Lower lobe of right lung (tissue), 2 donors: Measurements from ENCODE around the gene C21orf58. TPM values are rescaled to one million over a fixed set of nuclear protein-coding genes. Genes with fewer than 3 reads are reported as not detected.

Experiments
- ATAC-seq, 2 donors: fragments of 200-7000 bp; cut with Tn5 transposase; one replicate each; pipeline ENCODE4 v1.9.1; 2020 to 2022; ENCODE audit warnings: mild to moderate bottlenecking in 2 of 2, moderate library complexity in 2 of 2
- DNase-seq: peaks from one replicate; pipeline ENCODE4 v3.0.0-alpha.2; 2020
- H3K27ac ChIP-seq: fragments of 200-600 bp; one replicate; pipeline ENCODE4 v1.8.0; 2022
- H3K27me3 ChIP-seq: fragments of 200-600 bp; one replicate; pipeline ENCODE4 v1.8.0; 2022; ENCODE audit warnings: low read depth
- H3K36me3 ChIP-seq: fragments of 200-600 bp; one replicate; pipeline ENCODE4 v1.8.0; 2022; ENCODE audit warnings: mild to moderate bottlenecking
- H3K4me1 ChIP-seq: fragments of 200-600 bp; one replicate; pipeline ENCODE4 v1.8.0; 2022
- H3K4me3 ChIP-seq: fragments of 200-600 bp; one replicate; pipeline ENCODE4 v1.8.0; 2022; ENCODE audit warnings: mild to moderate bottlenecking
- H3K9me3 ChIP-seq: fragments of 200-600 bp; one replicate; pipeline ENCODE4 v1.8.0; 2022
- intact Hi-C: fragments of 100-400 bp; cut with DNase I; formaldehyde crosslinking; loops from one replicate; pipeline ENCODE4 v1.11.0; 2022
- total RNA-seq: library from RNA; stranded (reverse); fragmentation: NEBNext Ultra II Directional; extraction: Animal tissue kit (Norgen Biotek cat#: 25700); gene quantifications from one replicate; pipeline ENCODE4 v1.2.1, GENCODE V29; 2021
- TF ChIP-seq, protein P1 (sequence below): fragments of 200-600 bp; IDR thresholded peaks from one replicate; pipeline ENCODE4 v1.8.0; 2022; ENCODE audit warnings: antibody characterized with exemption, mild to moderate bottlenecking
- donor health status: DM: no; HTN: yes; CAD: no; lungs with severe emphysema.

Gene C21orf58
- total RNA-seq, 1 donor from 2014 or later, result 9.5 TPM

DNA sequence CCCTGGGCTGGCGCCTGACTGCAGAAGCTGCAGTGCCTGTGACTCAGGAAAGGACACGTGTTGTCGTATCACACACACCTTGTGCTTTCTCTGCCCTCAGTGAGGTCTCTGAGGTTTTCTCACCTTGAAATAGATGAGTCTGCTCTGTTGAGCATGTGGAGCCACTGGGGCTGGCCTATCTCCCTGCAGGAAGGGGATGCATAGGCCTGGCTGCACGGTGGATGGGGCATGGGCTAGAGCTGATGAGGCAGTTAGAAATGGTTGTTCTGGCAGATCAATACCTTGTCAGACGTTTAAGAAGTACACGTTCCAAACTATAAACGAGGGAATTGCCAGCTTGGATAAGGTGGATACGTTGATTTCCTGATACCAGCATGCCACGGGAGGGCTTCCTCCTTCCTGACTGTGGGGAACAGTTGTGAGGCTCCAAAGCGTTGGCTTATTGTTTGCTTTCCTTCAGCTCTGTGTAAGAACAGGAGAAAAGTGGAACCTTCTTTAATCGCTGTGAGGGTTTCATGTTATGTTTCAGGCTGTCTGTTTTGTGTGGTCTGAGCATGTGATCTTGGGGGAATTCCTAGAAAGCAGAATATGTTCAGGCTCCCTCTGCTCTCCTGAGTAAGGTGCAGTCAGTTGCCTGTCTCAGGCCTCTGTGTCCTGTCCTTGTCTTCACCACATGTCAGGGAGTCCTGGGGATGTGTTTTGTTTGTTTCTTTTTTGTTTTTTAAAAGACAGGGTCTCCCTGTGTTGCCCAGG lies 45.0 kb upstream of the C21orf58 start:
- Histone ChIP-seq H3K4me3 (no peak overlapping the region), H3K4me1 (peaks cover 15% of the 10 kb centered on the region), H3K27ac (no peak overlapping the region), H3K36me3 (peaks cover 40% of the 10 kb centered on the region), H3K27me3 (no peaks in the 10 kb centered on the region), H3K9me3 (no peaks in the 10 kb centered on the region)
- peak; percentile 29 to 31 for ATAC-seq
- intact Hi-C loops, result no loop called here
- no peak for DNase-seq
- TF ChIP-seq, protein P1, sequence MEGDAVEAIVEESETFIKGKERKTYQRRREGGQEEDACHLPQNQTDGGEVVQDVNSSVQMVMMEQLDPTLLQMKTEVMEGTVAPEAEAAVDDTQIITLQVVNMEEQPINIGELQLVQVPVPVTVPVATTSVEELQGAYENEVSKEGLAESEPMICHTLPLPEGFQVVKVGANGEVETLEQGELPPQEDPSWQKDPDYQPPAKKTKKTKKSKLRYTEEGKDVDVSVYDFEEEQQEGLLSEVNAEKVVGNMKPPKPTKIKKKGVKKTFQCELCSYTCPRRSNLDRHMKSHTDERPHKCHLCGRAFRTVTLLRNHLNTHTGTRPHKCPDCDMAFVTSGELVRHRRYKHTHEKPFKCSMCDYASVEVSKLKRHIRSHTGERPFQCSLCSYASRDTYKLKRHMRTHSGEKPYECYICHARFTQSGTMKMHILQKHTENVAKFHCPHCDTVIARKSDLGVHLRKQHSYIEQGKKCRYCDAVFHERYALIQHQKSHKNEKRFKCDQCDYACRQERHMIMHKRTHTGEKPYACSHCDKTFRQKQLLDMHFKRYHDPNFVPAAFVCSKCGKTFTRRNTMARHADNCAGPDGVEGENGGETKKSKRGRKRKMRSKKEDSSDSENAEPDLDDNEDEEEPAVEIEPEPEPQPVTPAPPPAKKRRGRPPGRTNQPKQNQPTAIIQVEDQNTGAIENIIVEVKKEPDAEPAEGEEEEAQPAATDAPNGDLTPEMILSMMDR, result no peak

DNA sequence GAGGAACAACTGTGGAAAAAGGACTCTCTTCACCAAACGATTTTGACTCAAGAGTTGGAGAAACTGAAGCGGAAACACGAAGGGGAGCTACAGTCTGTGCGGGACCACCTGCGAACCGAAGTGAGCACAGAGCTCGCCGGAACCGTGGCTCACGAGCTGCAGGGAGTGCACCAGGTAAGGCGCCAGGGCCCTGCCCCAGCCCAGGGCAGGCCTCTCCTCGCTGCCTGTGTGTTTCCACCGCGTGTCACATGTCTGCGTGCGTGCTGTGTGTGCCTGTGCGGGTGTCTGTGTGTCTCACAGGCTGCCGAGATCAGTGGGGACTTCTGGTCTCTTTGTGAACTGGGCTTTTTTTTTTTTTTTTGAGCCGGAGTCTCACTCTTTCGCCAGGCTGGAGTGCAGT lies 43.3 kb upstream of the C21orf58 start:
- no peak overlapping the region for H3K4me3 ChIP-seq
- H3K4me1 ChIP-seq, result peaks cover 15% of the 10 kb centered on the region
- TF ChIP-seq, protein P1, result no peak
- no peaks in the 10 kb centered on the region for H3K9me3 ChIP-seq
- peaks cover 56% of the 10 kb centered on the region for H3K36me3 ChIP-seq
- H3K27ac ChIP-seq, result no peak overlapping the region
- intact Hi-C loops, result no loop called here
- H3K27me3 ChIP-seq, result no peaks in the 10 kb centered on the region
- ATAC-seq (no peak), DNase-seq (no peak)

DNA sequence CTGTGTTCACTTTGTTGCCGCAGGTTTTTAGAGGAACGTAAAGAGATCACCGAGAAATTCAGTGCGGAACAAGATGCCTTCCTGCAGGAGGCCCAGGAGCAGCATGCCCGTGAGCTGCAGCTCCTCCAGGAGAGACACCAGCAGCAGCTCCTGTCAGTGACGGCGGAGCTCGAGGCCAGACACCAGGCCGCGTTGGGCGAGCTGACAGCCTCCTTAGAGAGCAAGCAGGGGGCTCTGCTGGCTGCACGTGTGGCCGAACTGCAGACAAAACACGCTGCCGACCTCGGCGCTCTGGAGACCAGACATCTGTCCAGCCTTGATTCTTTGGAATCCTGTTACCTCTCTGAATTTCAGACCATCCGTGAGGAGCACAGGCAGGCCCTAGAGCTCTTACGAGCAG lies 42.9 kb upstream of the C21orf58 start:
- H3K4me3 ChIP-seq, result no peak overlapping the region
- H3K36me3 ChIP-seq, result peaks cover 60% of the 10 kb centered on the region
- peaks cover 15% of the 10 kb centered on the region for H3K4me1 ChIP-seq
- ATAC-seq, result no peak
- DNase-seq, result no peak
- intact Hi-C loops, result no loop called here
- TF ChIP-seq, protein P1, result no peak
- H3K9me3 ChIP-seq, result no peaks in the 10 kb centered on the region
- H3K27me3 ChIP-seq, result no peaks in the 10 kb centered on the region
- H3K27ac ChIP-seq, result no peak overlapping the region

DNA sequence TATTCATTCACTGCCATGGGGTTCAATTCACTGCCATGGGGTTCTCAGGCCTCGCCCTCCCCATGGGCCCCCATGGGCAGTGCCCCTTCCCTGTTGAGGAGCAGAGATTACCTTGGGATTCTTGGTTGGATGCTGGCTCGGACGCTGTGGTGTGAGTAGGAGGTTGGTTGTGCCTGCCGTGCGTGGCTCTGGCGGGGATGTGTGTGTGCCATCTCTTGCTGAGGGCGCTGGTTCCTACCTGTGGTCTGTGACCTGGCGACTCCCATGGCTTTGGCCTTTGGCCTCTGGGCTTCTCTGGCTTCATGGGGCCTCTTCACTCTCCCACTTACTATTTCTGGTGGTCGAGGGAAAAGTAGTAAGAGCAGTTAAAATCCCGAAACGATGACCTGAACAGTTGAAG lies 42.4 kb upstream of the C21orf58 start:
- Histone ChIP-seq H3K27ac (no peak overlapping the region), H3K4me1 (peaks cover 15% of the 10 kb centered on the region), H3K9me3 (no peaks in the 10 kb centered on the region), H3K27me3 (no peaks in the 10 kb centered on the region), H3K36me3 (peaks cover 64% of the 10 kb centered on the region), H3K4me3 (no peak overlapping the region)
- TF ChIP-seq, protein P1, result no peak
- DNase-seq, result no peak
- no peak for ATAC-seq
- intact Hi-C loops, result no loop called here

DNA sequence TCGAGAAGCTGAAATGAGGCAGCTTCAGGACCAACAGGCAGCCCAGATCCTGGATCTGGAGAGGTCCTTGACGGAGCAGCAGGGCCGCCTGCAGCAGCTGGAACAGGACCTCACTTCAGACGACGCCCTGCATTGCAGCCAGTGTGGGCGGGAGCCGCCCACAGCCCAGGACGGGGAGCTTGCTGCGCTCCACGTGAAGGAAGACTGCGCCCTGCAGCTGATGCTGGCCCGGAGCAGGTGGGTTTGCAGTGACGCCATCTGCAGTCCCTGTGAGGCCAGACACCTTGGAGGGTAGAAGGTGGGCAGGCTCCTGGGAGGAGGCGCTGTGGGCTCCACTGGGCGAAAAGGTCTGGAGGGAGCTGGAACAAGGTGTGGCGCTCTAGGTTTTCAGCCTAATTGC lies 40.0 kb upstream of the C21orf58 start:
- Histone ChIP-seq H3K27me3 (no peaks in the 10 kb centered on the region), H3K4me3 (no peak overlapping the region), H3K4me1 (peaks cover 4% of the 10 kb centered on the region), H3K27ac (no peak overlapping the region), H3K36me3 (peaks cover 82% of the 10 kb centered on the region), H3K9me3 (no peaks in the 10 kb centered on the region)
- intact Hi-C loops, result no loop called here
- ATAC-seq (no peak), DNase-seq (no peak)
- TF ChIP-seq, protein P1, result no peak
